HG03139 (cell line): Measurements from ENCODE around the gene RHAG.
"Not testable (repeated sequence)": the region's sequence is repeated elsewhere in the genome, so short reads cannot be mapped to it uniquely, and the experiment has no call there.

Source experiments
- ATAC-seq: cut with Tn5 transposase; IDR thresholded peaks from one replicate; pipeline ENCODE4 v1.9.1; 2021; ENCODE audit not compliant: unreplicated experiment

RHAG gene

GRCh38 chr6:49635978-49636712 lies 494 bp downstream of the RHAG start:
- ATAC-seq, result no peak

GRCh38 chr6:49635480-49635879 lies 1.2 kb downstream of the RHAG start:
- no peak for ATAC-seq

GRCh38 chr6:49634836-49635218 lies 1.8 kb downstream of the RHAG start:
- ATAC-seq, result no peak

- ATAC-seq, result no peak
Measured at GRCh38 chr6:49634092-49634835, 2.4 kb downstream of the RHAG start.

- no peak for ATAC-seq
Measured at GRCh38 chr6:49633541-49633940, 3.1 kb downstream of the RHAG start.

- no peak for ATAC-seq
Measured at GRCh38 chr6:49632727-49633126, 3.9 kb downstream of the RHAG start.

GRCh38 chr6:49629485-49630088 lies 7.1 kb downstream of the RHAG start:
- ATAC-seq, result not testable (repeated sequence)

GRCh38 chr6:49626811-49627210 lies 9.8 kb downstream of the RHAG start:
- no peak for ATAC-seq

- no peak for ATAC-seq
Measured at GRCh38 chr6:49618257-49618656, 18.4 kb downstream of the RHAG start.

- ATAC-seq, result not testable (repeated sequence)
Measured at GRCh38 chr6:49614144-49614543, 22.5 kb downstream of the RHAG start.

GRCh38 chr6:49609285-49609684 lies 27.4 kb downstream of the RHAG start:
- no peak for ATAC-seq

GRCh38 chr6:49608275-49608674 lies 28.4 kb downstream of the RHAG start:
- ATAC-seq, result not testable (repeated sequence)

GRCh38 chr6:49607391-49607982 lies 29.2 kb downstream of the RHAG start:
- peak; percentile 20 for ATAC-seq

GRCh38 chr6:49606721-49607390 lies 29.8 kb downstream of the RHAG start:
- ATAC-seq, result peak; percentile 96

GRCh38 chr6:49604080-49604479 lies 32.6 kb downstream of the RHAG start:
- ATAC-seq, result not testable (repeated sequence)

- ATAC-seq, result not testable (repeated sequence)
Measured at GRCh38 chr6:49587262-49587661, 49.4 kb downstream of the RHAG start.

- ATAC-seq, result no peak
Measured at GRCh38 chr6:49582529-49582928, 54.1 kb downstream of the RHAG start.

GRCh38 chr6:49579649-49580048 lies 57.0 kb downstream of the RHAG start:
- ATAC-seq, result no peak

- ATAC-seq, result no peak
Measured at GRCh38 chr6:49576618-49577017, 60.0 kb downstream of the RHAG start.

GRCh38 chr6:49570474-49571079 lies 66.1 kb downstream of the RHAG start:
- no peak for ATAC-seq

- no peak for ATAC-seq
Measured at GRCh38 chr6:49565855-49566254, 70.8 kb downstream of the RHAG start.
